PC-9 (cell line): ENCODE data around the gene GDPGP1. TPM values are rescaled to one million over a fixed set of nuclear protein-coding genes. Genes with fewer than 3 reads are reported as not detected.
A peak's percentile ranks its signal among the peaks of the same experiment; 100 is the strongest.
"Not testable (repeated sequence)": the region's sequence is repeated elsewhere in the genome, so short reads cannot be mapped to it uniquely, and the experiment has no call there.

Source experiments
- BruUV-seq: library from RNA; stranded (reverse); fragments of 400-500 nt; replicated peaks from 2 replicates; lab custom pipeline; 2021; lab: Mats Ljungman, UMichigan
- CTCF ChIA-PET: fragments of 300-600 bp; sonication (Branson Sonifier 250); formaldehyde crosslinking; loops from one replicate; lab custom pipeline; 2022; ENCODE audit warnings: antibody characterized with exemption; lab: Charles Lee
- POLR2A ChIA-PET: fragments of 300-600 bp; sonication (Branson Sonifier 250); formaldehyde crosslinking; loops from one replicate; lab custom pipeline; 2022; ENCODE audit warnings: antibody characterized with exemption; ENCODE audit not compliant: unreplicated experiment; lab: Charles Lee
- DNase-seq, 2 experiments: peaks; one replicate each; pipeline versions ENCODE4 v3.0.0 to v3.0.0-alpha.2; 2015 to 2022; ENCODE audit warnings: mixed read lengths in 1 of 2
- H2AFZ ChIP-seq: fragments of 200-600 bp; sonication (generic); 2 replicates; pipeline ENCODE4 v1.8.1; 2017; ENCODE audit warnings: antibody characterized with exemption
- H3F3A ChIP-seq: fragments of 200-600 bp; sonication (generic); 2 replicates; pipeline ENCODE4 v1.8.1; 2017; ENCODE audit warnings: antibody characterized with exemption, mild to moderate bottlenecking, low read depth; ENCODE audit not compliant: insufficient read depth
- H3K27ac ChIP-seq: fragments of 200-600 bp; sonication (generic); 2 replicates; pipeline ENCODE4 v1.6.1; 2016; ENCODE audit warnings: mixed run types
- H3K27me3 ChIP-seq: fragments of 200-600 bp; sonication (generic); 2 replicates; pipeline ENCODE4 v1.6.1; 2016; ENCODE audit warnings: low read depth, mixed run types; ENCODE audit not compliant: insufficient read depth
- H3K36me3 ChIP-seq: fragments of 200-600 bp; sonication (generic); 2 replicates; pipeline ENCODE4 v1.6.1; 2016; ENCODE audit warnings: low read depth, mixed run types
- H3K4me1 ChIP-seq: fragments of 200-600 bp; sonication (generic); replicated peaks from 2 replicates; pipeline ENCODE4 v1.6.1; 2016; ENCODE audit warnings: mixed run types; ENCODE audit not compliant: insufficient read depth
- H3K4me2 ChIP-seq: fragments of 200-600 bp; sonication (generic); 2 replicates; pipeline ENCODE4 v1.6.1; 2017; ENCODE audit warnings: mixed run types
- H3K4me3 ChIP-seq: fragments of 200-600 bp; sonication (generic); 2 replicates; pipeline ENCODE4 v1.6.1; 2016; ENCODE audit warnings: mixed run types
- H3K79me2 ChIP-seq: fragments of 200-600 bp; sonication (generic); 2 replicates; pipeline ENCODE4 v1.6.1; 2017; ENCODE audit warnings: low read depth, mixed run types
- H3K9me2 ChIP-seq: fragments of 200-600 bp; sonication (generic); 2 replicates; pipeline ENCODE4 v1.8.1; 2017; ENCODE audit warnings: mild to moderate bottlenecking; ENCODE audit not compliant: insufficient read depth
- H3K9me3 ChIP-seq: fragments of 200-600 bp; sonication (generic); 2 replicates; pipeline ENCODE4 v1.8.1; 2016; ENCODE audit warnings: low read depth; ENCODE audit not compliant: insufficient read depth
- H4K20me1 ChIP-seq: fragments of 200-600 bp; sonication (generic); 2 replicates; pipeline ENCODE4 v1.8.1; 2017; ENCODE audit not compliant: insufficient read depth
- CTCF ChIP-seq: fragments of 200-600 bp; sonication (generic); conservative IDR thresholded peaks from 2 replicates; pipeline ENCODE4 v1.6.1; 2017; ENCODE audit warnings: mixed run types, antibody characterized with exemption, mild to moderate bottlenecking, moderate library complexity
- EZH2 ChIP-seq: fragments of 200-600 bp; sonication (generic); IDR thresholded peaks from 2 replicates; pipeline ENCODE4 v1.8.0; 2017; ENCODE audit warnings: antibody characterized with exemption, low read depth
- intact Hi-C: fragments of 100-400 bp; cut with micrococcal nuclease; formaldehyde crosslinking; loops from one replicate; pipeline ENCODE4 v1.10.0; 2022; ENCODE audit not compliant: unreplicated experiment
- total RNA-seq: library from RNA; stranded (reverse); gene quantifications from 2 replicates; pipeline ENCODE4 v1.2.3, GENCODE V29; 2021

Gene GDPGP1
- total RNA-seq, 1 experiment from 2014 or later: 7.6 TPM

- H3K4me1 ChIP-seq: peaks cover 21% of the 10 kb centered on the region
- H3K79me2 ChIP-seq: peaks cover 65% of the 10 kb centered on the region
- H3K9me3 ChIP-seq: no peaks in the 10 kb centered on the region
- H3K4me3 ChIP-seq: no peak overlapping the region
- no peak overlapping the region for H3K4me2 ChIP-seq
- ChIA-PET CTCF (no interaction called here), POLR2A (no interaction called here)
- no peak for DNase-seq
- no TSS peak for BruUV-seq
- peaks cover 34% of the 10 kb centered on the region for H3F3A ChIP-seq
- peaks cover 57% of the 10 kb centered on the region for H4K20me1 ChIP-seq
- H3K27ac ChIP-seq: no peak overlapping the region
- peaks cover 47% of the 10 kb centered on the region for H3K36me3 ChIP-seq
- H3K9me2 ChIP-seq: no peaks in the 10 kb centered on the region
- TF ChIP-seq CTCF (no peak), EZH2 (no peak)
- H2AFZ ChIP-seq: no peak overlapping the region
- intact Hi-C loops: no loop called here
- H3K27me3 ChIP-seq: no peaks in the 10 kb centered on the region
These were observed 36.6 kb downstream of the GDPGP1 start for GRCh38 chr15:90270502-90271150.

GRCh38 chr15:90271459-90272166 is 37.6 kb downstream of the GDPGP1 start:
- no peak overlapping the region for H2AFZ ChIP-seq
- TSS peak; percentile 1 for BruUV-seq
- peaks cover 34% of the 10 kb centered on the region for H3F3A ChIP-seq
- H3K36me3 ChIP-seq: peaks cover 47% of the 10 kb centered on the region
- no peak for TF ChIP-seq EZH2
- no peak for TF ChIP-seq CTCF
- intact Hi-C loops: no loop called here
- no peak for DNase-seq
- peaks cover 56% of the 10 kb centered on the region for H4K20me1 ChIP-seq
- H3K27ac ChIP-seq: no peak overlapping the region
- H3K4me3 ChIP-seq: no peak overlapping the region
- ChIA-PET POLR2A (no interaction called here), CTCF (no interaction called here)
- peaks cover 55% of the 10 kb centered on the region for H3K79me2 ChIP-seq
- H3K4me1 ChIP-seq: peaks cover 19% of the 10 kb centered on the region
- H3K27me3 ChIP-seq: no peaks in the 10 kb centered on the region
- H3K9me2 ChIP-seq: no peaks in the 10 kb centered on the region
- no peak overlapping the region for H3K4me2 ChIP-seq
- H3K9me3 ChIP-seq: no peaks in the 10 kb centered on the region

- not testable (repeated sequence) for H3K9me2 ChIP-seq
These were observed 44.5 kb downstream of the GDPGP1 start for GRCh38 chr15:90278467-90278866.

GRCh38 chr15:90280743-90281142 is 46.7 kb downstream of the GDPGP1 start:
- H3K4me1 ChIP-seq, H3F3A ChIP-seq, H2AFZ ChIP-seq, H3K4me2 ChIP-seq, H3K27ac ChIP-seq, CTCF ChIA-PET, H3K9me3 ChIP-seq, H3K4me3 ChIP-seq, H4K20me1 ChIP-seq, BruUV-seq, H3K27me3 ChIP-seq, H3K9me2 ChIP-seq, H3K79me2 ChIP-seq, DNase-seq, H3K36me3 ChIP-seq: not testable (repeated sequence)
- intact Hi-C loops: loop anchor here (5.0 kb wide), 1 partner anchor 383 kb away; no protein-coding TSS in a partner anchor
- POLR2A ChIA-PET: interaction anchor here (0.5 kb wide), 1 partner anchor 125 kb away, joined by 3 read pairs; no protein-coding TSS in a partner anchor

More at GRCh38 chr15:90278467-90278866, 44.5 kb downstream of the GDPGP1 start:
- H3K27me3 ChIP-seq, H3K9me3 ChIP-seq, H3K4me2 ChIP-seq, H3K4me3 ChIP-seq, H2AFZ ChIP-seq, intact Hi-C loops, CTCF ChIA-PET, POLR2A ChIA-PET, H3K79me2 ChIP-seq, H3F3A ChIP-seq, H3K4me1 ChIP-seq, BruUV-seq, H4K20me1 ChIP-seq, H3K36me3 ChIP-seq, H3K27ac ChIP-seq, DNase-seq: not testable (repeated sequence)

- not testable (repeated sequence) for H3K27ac ChIP-seq, H3K27me3 ChIP-seq, H3K4me2 ChIP-seq, DNase-seq, H3K9me3 ChIP-seq, H3K4me1 ChIP-seq, H2AFZ ChIP-seq, H3K36me3 ChIP-seq, H4K20me1 ChIP-seq, BruUV-seq, H3K9me2 ChIP-seq, H3K4me3 ChIP-seq, H3F3A ChIP-seq, H3K79me2 ChIP-seq
- intact Hi-C loops: loop anchor here (5.0 kb wide), 1 partner anchor 384 kb away; no protein-coding TSS in a partner anchor
- CTCF ChIA-PET: interaction anchor here (0.7 kb wide), 1 partner anchor 88 kb away, joined by 4 read pairs; no protein-coding TSS in a partner anchor
- POLR2A ChIA-PET: interaction anchor here (0.6 kb wide), 1 partner anchor 387 kb away, joined by 3 read pairs; no protein-coding TSS in a partner anchor
These were observed 47.6 kb downstream of the GDPGP1 start for GRCh38 chr15:90281637-90282036.
